Measurements from ENCODE around the gene NAPEPLD.

NAPEPLD gene

GRCh38 chr7:103143868-103144267 is 5.0 kb downstream of the NAPEPLD start:
- TF ChIP-seq, protein P1, sequence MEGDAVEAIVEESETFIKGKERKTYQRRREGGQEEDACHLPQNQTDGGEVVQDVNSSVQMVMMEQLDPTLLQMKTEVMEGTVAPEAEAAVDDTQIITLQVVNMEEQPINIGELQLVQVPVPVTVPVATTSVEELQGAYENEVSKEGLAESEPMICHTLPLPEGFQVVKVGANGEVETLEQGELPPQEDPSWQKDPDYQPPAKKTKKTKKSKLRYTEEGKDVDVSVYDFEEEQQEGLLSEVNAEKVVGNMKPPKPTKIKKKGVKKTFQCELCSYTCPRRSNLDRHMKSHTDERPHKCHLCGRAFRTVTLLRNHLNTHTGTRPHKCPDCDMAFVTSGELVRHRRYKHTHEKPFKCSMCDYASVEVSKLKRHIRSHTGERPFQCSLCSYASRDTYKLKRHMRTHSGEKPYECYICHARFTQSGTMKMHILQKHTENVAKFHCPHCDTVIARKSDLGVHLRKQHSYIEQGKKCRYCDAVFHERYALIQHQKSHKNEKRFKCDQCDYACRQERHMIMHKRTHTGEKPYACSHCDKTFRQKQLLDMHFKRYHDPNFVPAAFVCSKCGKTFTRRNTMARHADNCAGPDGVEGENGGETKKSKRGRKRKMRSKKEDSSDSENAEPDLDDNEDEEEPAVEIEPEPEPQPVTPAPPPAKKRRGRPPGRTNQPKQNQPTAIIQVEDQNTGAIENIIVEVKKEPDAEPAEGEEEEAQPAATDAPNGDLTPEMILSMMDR (IDR thresholded peaks at IDR 0.05; ENCODE audit: insufficient read depth, low read length, missing control alignments) = no peak
- no peak for DNase-seq (ENCODE audit: low read depth, low spot score)
- no peak overlapping the region for H3K4me3 ChIP-seq (ENCODE audit: low read depth, low read length)
- POLR2A ChIA-PET = no interaction called here
- CTCF ChIA-PET = interaction anchor here (1.6 kb wide), 1 partner anchor 15 kb away, joined by 4 read pairs; no protein-coding TSS in a partner anchor

GRCh38 chr7:103142494-103142893 is 6.4 kb downstream of the NAPEPLD start:
- CTCF ChIA-PET = interaction anchor here (1.6 kb wide), 1 partner anchor 14 kb away, joined by 4 read pairs; no protein-coding TSS in a partner anchor
- POLR2A ChIA-PET = no interaction called here
- no peak overlapping the region for H3K4me3 ChIP-seq (ENCODE audit: low read depth, low read length)
- no peak for DNase-seq (ENCODE audit: low read depth, low spot score)
- TF ChIP-seq, protein P1 (IDR thresholded peaks at IDR 0.05; ENCODE audit: insufficient read depth, low read length, missing control alignments) = no peak

GRCh38 chr7:103141753-103142404 is 7.0 kb downstream of the NAPEPLD start:
- POLR2A ChIA-PET = no interaction called here
- DNase-seq (ENCODE audit: low read depth, low spot score) = no peak
- CTCF ChIA-PET = no interaction called here
- no peak overlapping the region for H3K4me3 ChIP-seq (ENCODE audit: low read depth, low read length)
- TF ChIP-seq, protein P1 (IDR thresholded peaks at IDR 0.05; ENCODE audit: insufficient read depth, low read length, missing control alignments) = no peak

DNA sequence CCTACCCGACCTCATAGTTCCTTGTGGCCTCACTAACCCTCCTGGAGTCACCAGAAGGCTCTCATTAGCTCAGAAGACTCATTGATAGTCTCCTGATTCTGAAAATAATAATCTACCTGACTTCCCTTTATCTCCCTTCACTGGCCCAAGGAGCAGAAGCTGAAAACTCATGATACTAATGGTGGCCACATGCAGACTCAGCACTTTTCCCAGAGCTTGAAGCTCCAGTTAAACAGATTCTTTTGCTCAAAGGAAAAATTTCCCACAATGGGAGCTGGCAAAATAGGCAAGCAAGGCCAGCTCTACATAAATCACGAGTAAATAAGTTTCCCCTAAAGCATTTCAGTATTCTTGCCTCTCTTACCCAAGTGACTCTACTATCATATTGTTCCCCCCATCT is 8.2 kb downstream of the NAPEPLD start:
- TF ChIP-seq, protein P1 (IDR thresholded peaks at IDR 0.05; ENCODE audit: insufficient read depth, low read length, missing control alignments) = no peak
- no peak for DNase-seq (ENCODE audit: low read depth, low spot score)
- POLR2A ChIA-PET = no interaction called here
- CTCF ChIA-PET = interaction anchor here (1.2 kb wide), 1 partner anchor 10 kb away, joined by 3 read pairs; no protein-coding TSS in a partner anchor
- no peak overlapping the region for H3K4me3 ChIP-seq (ENCODE audit: low read depth, low read length)

DNA sequence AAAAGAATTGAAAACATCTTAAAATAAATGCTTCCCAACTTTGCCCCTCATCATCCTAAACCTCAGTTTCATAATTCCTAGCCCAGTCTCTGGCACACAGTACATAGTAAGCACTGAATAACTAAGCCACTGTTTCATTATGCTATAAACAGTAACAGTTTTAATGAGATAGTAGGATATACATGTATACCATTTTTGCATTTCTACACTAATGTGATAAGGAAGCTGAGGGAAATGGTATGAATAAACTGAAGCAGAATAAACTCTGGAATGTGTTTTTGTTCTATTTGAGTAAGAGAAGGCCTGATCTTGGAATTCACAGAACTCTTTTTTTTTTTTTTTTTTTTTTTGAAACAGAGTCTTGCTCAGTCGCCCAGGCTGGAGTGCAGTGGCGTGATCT is 8.8 kb downstream of the NAPEPLD start:
- H3K4me3 ChIP-seq (ENCODE audit: low read depth, low read length) = no peak overlapping the region
- ChIA-PET POLR2A (no interaction called here), CTCF (interaction anchor here (1.2 kb wide), 1 partner anchor 10 kb away, joined by 3 read pairs; no protein-coding TSS in a partner anchor)

GRCh38 chr7:103134836-103135554 is 13.9 kb downstream of the NAPEPLD start:
- ChIA-PET POLR2A (no interaction called here), CTCF (no interaction called here)
- TF ChIP-seq, protein P1 (IDR thresholded peaks at IDR 0.05; ENCODE audit: insufficient read depth, low read length, missing control alignments) = no peak
- DNase-seq (ENCODE audit: low read depth, low spot score) = no peak
- H3K4me3 ChIP-seq (ENCODE audit: low read depth, low read length) = no peak overlapping the region

More for the DNA sequence above, 8.8 kb downstream of the NAPEPLD start:
- TF ChIP-seq, protein P1 (IDR thresholded peaks at IDR 0.05; ENCODE audit: insufficient read depth, low read length, missing control alignments) = no peak
- no peak for DNase-seq (ENCODE audit: low read depth, low spot score)
